GM19025 (cell line): ENCODE results near the gene ADAMTSL4.

ENCODE experiments used
- ATAC-seq: cut with Tn5 transposase; IDR thresholded peaks from one replicate; pipeline ENCODE4 v1.9.1; 2021; ENCODE audit warnings: mild to moderate bottlenecking, low read depth, moderate library complexity; ENCODE audit not compliant: unreplicated experiment

The ADAMTSL4 gene

GRCh38 chr1:150532860-150533259 lies 16.3 kb upstream of the ADAMTSL4 start:
- no peak for ATAC-seq

DNA sequence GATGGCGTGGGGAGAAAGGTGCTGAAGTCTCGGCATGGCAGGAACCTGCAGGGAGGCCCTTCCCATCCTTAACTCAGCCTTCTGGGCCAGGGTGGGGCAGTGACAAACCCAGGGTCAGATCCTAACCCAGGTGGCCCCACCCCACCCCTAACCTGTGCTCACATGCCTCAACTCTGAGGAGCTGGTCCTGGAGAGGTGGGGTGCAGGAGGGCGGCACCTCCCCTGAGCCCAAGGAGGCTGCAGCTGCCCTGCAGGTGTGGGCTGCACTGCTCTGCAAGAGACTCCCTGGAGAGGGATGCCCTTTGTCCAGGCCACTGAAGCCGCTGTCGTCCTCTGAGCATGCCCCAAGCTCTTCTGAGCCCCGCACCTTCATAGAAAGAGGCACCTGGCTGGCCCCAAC lies 15.2 kb upstream of the ADAMTSL4 start:
- ATAC-seq, result no peak

DNA sequence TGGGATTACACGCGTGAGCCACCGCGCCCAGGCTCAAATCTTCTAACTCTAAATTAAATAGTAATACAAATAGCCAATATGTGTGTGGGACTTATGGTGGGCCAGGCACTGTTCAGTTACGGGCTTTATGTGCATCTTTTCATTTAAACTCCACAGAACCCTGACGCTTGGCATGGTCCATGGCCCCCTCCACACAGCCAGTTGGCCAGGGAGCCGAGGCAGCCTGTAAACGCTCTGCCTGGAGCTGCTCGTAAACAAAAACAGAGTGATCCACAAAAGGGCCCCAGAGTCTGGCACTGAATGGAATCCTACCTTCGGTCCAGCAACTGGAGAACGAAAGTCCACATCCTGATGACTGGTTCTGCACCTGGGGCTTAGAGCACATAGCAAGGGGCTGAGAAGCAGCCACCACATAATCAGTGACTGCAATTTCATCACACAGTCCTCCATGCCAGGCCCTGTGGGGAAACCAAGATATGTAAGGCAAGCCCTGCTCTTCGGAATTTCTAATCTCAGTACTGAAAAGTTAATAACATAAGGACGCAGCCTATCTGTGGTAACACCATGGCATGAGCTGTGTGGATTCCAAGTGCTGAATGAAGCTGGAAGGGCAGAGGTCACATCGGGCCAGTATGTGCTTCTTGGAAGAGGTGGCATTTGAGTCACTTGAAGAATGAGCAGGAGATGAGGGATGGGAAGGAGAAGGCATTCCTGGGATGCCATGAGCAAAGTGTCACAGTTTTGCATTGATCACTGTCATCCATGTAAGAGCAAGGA lies 13.5 kb upstream of the ADAMTSL4 start:
- no peak for ATAC-seq

DNA sequence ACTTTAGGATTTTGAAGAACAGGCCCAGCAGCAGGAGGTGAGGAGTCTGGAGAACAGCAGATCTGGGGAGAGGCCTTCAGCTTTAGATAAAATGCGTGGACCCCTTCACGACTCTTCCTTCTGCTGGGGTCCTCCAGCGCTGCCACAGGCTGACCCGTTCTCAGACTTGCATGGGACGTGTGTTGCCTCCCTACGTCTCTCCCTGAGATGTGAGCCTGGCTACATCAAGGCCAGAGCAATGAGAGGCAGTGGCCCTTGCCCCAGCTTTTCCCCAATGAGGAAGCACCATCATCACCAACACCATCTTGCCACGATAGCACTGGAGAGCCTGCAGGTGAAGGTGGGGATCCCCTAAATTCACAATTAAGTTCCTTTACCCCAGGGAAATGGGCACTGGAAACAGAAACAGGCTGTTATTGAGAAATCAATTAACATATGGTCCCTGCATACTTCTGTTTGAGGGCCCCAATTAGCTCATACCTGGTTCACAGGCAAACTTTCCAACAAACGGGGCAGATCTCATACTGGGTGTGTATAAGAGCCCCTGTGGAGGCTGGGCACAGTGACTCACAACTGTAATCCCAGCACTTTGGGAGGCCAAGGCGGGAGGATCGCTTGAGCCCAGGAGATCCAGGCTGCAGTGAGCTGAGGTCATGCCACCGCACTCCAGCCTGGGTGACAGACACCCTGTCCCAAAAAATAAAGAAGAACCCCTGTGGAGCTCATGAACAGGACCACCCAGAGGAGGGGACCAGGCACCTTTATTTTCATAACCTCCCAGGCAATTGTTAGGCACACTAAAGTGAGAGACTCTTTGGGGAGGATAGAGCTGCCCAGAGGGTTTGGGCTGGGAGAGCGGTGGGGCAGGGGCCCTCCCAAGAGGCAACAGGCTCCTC lies 12.1 kb upstream of the ADAMTSL4 start:
- no peak for ATAC-seq

DNA sequence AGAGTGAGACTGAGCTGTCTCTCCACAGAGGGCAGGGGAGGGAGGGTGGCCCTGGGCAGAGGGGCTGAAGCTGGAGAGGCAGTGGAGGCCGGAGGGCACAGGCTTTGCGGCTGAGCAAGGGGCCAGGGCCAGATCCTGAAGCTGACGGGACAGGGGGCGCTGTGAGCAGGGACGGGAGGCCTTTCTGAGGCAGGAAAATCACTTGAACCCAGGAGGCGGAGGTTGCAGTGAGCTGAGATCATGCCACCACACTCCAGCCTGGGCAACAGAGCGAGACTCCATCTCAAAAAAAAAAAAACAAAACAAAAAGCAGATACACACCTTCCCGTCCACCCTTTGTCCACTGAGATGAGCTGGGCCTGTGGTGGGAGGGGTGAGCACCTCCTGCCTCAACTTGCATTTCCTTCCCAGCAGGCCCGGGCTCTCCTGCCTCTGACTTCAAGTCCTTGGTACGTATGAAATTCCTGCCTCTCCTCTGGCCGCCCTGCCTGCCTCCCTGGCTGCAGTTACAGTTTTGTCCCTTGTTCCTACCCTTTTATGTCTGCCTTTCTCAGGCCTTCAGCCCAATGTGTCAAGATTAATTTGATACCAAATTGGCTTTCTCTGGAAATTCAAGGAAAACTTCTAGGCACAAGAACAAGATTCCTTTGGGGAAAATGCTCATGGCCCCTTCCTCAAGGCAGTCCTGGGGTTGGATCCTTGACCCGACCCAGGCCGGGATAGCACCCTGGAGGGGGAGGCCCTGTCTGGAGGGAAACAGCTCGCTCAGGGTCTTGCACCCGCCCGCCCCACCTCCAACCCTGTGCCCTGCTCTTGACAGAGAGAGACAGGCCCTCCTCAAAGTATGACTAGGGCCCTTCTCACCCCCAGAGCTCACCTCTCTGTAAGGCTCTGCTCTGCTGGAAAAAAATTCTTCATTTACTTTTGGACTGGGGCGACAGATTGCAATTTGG lies 11.2 kb upstream of the ADAMTSL4 start:
- no peak for ATAC-seq

GRCh38 chr1:150543500-150544143 lies 5.6 kb upstream of the ADAMTSL4 start:
- no peak for ATAC-seq

DNA sequence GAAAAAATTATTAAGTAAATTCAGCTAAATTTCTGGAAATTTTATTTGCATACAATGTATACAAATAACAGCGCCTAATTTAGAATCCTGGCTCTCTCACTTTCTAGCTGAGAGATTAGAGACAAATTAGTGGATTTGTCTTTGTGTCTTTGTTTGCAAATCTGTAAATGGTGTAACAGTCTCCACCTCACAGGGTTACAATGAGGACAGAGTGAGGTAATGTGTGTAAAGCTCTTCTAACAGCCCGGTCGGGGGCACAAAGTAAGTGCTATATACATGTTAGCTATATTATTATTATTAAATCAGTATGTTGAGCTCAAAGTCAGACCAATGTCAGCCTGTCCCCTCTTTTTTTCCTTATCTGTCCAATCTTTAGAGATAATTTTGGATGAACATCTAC lies 5.0 kb upstream of the ADAMTSL4 start:
- no peak for ATAC-seq

DNA sequence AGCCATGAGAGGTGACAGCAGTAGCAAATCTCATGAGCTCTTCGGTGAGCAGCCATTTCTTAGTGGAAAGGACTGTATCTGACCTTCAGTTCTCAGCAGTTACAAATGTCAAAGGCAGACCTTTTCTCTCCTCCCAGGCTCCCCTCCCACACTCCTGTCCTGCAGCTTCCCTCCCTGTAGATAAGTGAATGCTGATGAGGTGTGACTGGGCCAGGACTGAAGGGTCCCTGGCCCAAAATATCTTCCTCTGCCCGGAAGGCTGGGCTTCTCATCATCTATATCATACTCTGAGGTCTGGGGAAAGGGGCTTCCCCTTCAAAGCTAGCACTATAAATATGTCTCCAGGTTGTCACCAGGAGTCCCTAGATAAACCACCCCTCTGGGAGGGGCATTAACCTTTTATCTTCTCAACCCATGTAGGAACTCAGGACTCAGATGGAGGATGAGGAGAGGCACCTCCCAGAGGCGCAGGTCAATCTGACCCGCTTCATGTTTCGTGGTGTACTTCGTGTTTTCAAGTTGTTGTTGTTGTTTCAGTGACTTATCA lies 3.6 kb upstream of the ADAMTSL4 start:
- no peak for ATAC-seq

DNA sequence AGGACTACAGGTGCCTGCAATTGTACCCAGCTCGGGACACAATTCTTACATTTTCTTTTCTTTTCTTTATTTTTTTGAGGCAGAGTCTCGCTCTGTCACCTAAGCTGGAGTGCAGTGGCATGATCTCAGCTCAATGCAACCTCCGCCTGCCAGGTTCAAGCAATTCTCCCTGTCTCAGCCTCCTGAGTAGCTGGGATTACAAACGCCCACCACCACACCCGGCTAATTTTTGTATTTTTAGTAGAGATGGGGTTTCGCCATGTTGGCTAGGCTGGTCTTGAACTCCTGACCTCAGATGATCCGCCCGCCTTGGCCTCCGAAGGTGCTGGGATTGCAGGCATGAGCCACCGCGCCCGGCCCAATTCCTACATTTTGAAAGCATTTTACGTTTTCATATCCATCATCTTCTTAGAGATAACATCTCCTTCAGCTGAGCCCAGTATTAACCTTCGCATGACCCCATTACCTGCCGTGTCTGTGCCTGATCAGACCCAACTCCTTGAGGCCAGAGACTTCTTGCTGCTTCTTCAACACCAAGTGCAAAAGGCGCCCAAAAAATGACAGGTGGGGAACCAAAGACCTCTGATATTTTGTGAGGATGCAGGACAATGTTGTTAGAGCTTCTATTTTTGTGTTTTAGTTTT lies 2.8 kb upstream of the ADAMTSL4 start:
- ATAC-seq, result no peak

DNA sequence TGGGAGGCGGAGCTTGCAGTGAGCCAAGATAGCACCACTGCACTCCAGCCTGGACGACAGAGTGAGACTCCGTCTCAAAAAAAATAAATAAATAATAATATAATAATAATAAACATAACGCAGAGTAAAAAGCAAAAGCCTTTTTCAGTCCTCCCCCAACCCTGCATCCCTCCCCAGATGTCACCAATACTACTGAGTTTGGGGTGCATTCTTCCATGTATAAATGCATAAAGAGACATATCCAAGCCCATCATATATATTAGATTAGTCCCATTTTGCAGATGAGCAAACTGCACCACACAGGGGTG lies 930 bp upstream of the ADAMTSL4 start:
- no peak for ATAC-seq

DNA sequence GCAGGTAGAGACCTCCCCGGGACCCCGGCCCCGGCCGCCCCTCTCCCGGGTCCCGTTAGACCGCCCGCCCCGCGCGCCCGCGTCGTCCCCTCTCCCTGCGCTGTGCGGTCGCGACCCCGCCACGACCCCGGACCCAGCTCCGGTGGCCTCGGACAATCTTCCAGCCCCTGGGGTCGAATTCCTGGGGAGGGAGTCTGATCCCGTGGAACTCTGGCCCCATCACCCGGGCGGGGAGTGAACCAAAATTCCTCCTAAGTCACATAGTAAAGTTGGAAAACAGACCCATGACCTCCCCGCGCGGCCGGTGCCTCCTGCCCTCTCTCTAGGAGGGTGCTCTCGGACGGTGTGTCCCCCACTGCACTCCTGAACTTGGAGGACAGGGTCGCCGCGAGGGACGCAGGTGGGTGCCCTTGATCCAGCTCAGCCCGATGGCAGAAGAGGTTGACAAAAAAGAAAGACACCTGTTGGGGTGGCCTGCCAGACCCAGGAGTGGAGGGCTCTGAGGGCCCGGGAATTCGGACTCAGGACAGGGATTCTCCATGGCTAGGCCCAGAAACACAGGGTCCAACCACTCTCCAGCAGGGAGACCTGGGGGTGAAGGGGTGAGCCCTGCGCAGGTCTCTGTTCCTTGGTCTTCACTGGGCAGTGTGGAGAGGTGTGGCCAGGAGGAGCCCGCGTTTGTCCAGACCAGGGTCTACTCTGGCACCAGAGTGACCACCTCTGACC lies 451 bp downstream of the ADAMTSL4 start:
- no peak for ATAC-seq

GRCh38 chr1:150550222-150551050 lies 1.2 kb downstream of the ADAMTSL4 start:
- no peak for ATAC-seq

- no peak for ATAC-seq
These were observed 2.0 kb downstream of the ADAMTSL4 start for GRCh38 chr1:150551051-150551783.

GRCh38 chr1:150551784-150552127 lies 2.5 kb downstream of the ADAMTSL4 start:
- no peak for ATAC-seq

GRCh38 chr1:150552128-150552910 lies 3.1 kb downstream of the ADAMTSL4 start:
- no peak for ATAC-seq

GRCh38 chr1:150552911-150553289 lies 3.7 kb downstream of the ADAMTSL4 start:
- no peak for ATAC-seq
